ENCODE results near the gene MED14. TPM values are rescaled to one million over a fixed set of nuclear protein-coding genes. Genes with fewer than 3 reads are reported as not detected.

Gene MED14
- total and polyA plus RNA-seq, 2 of the 4 experiments (the other 2 are of a cell fraction), result 17.6 to 25.9 TPM

DNA sequence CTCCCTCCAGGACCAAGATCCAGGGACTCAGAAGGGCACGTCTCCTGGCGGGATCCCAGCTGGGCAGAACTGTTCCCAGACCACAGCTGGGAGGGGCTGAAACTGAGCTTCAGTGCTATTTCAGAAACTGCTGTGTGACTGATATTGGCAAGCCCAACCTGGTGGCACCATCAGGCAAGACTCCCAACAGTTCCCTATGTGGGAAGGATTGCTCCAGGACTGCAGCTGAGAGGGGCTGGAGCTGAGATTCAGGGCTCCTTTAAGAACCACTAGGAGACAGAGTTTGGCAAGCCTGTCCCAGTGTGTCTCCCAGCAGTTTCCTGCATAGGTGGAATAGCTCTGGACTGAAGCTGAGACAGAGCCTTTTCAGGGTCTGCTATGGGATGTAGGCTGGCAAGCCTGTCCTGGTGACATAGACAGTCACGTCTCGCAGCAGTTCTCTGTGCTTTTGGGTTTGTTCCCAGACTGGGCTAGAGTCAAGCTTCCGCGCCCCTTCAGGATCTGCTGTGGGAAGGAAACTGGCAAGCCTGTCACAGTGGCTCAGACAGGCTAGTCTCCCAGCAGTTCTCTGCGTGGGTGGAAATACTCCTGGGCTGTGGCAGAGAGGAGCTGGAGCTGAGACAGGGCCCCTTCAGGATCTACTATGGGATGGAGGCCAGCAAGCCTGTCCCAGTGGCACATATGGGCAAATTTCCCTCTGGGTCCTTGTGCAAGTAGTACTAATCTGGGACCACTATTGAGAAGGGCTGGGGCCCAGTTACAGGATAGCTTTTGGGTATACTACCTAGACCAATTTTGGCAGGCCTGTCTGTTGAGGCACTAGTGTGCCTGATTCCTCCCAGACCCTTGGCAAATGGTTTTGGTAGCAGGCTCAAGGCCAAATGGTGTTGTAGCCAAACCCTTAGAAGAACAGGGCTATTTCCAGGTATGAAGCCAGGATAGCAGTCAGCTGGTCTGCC is 20.2 kb upstream of the MED14 start:
- ChIA-PET CTCF (interaction anchor here (1.0 kb wide), 1 partner anchor 17 kb away, joined by 3 read pairs; no protein-coding TSS in a partner anchor), POLR2A (ENCODE audit: unreplicated experiment) (no interaction called here)
- Histone ChIP-seq H3K9me1 (ENCODE audit: insufficient read depth, low read length) (no peaks in the 10 kb centered on the region), H2BK20ac (ENCODE audit: low read depth, low read length) (no peak overlapping the region), H4K8ac (ENCODE audit: low read depth in 2 of 2, low read length in 2 of 2) (no peak overlapping the region; a peak in 1 of 4 replicates), H4K20me1 (ENCODE audit: insufficient read depth, low read length) (no peaks in the 10 kb centered on the region), H2BK120ac (ENCODE audit: low read depth, low read length) (no peak overlapping the region), H3K9me3 (ENCODE audit: control insufficient read depth, insufficient read depth, low read length) (peaks cover 4% of the 10 kb centered on the region; the same call in 1 of the 2 replicates), H4K5ac (ENCODE audit: low read depth, low read length) (no peak overlapping the region), H3K4me3 (ENCODE audit: insufficient read depth, low read depth, low read length) (no peak overlapping the region), H3K27ac (ENCODE audit: insufficient read depth, low read length) (no peak overlapping the region), H3K18ac (ENCODE audit: low read depth, low read length) (no peak overlapping the region), H3K27me3 (ENCODE audit: control insufficient read depth, insufficient read depth, low read length) (peaks cover 3% of the 10 kb centered on the region), H3K36me3 (ENCODE audit: control insufficient read depth, insufficient read depth, low read length) (no peaks in the 10 kb centered on the region), H3K23ac (ENCODE audit: low read depth, low read length) (no peak overlapping the region), H3K9ac (ENCODE audit: low read depth, low read length) (no peak overlapping the region), H3K79me1 (ENCODE audit: low read depth in 1 of 2, low read length in 2 of 2) (no peaks in the 10 kb centered on the region), H2AK5ac (ENCODE audit: low read depth, low read length) (no peak overlapping the region), H3K56ac (ENCODE audit: extremely low read depth, insufficient read depth, low read length) (no peak overlapping the region), H3K4me1 (ENCODE audit: control insufficient read depth, insufficient read depth, low read length) (peaks cover 7% of the 10 kb centered on the region), H3K4me2 (ENCODE audit: low read depth, low read length) (peak overlapping the region; percentile 25; the same call in 1 of the 2 replicates), H2AFZ (replicated peaks; ENCODE audit: low read length, poor library complexity) (peak overlapping the region; percentile 87), H2BK5ac (ENCODE audit: low read depth, low read length, poor library complexity, severe bottlenecking) (no peak overlapping the region), H4K91ac (ENCODE audit: insufficient read depth, low read depth, low read length) (no peak overlapping the region), H3K4ac (ENCODE audit: low read depth, low read length) (no peak overlapping the region), H2AK9ac (replicated peaks; ENCODE audit: low read depth, low read length, poor library complexity) (no peak overlapping the region), H2BK15ac (ENCODE audit: low read depth, low read length) (no peak overlapping the region), H3K14ac (replicated peaks; ENCODE audit: low read depth, low read length) (no peak overlapping the region)
- ATAC-seq (ENCODE audit: low read depth), result peak; percentile 72
- peak; percentile 39 for DNase-seq
- intact Hi-C loops (cut with micrococcal nuclease) (no loop called here), in situ Hi-C loops (cut with MboI; ENCODE audit: low sequenced_read_pairs) (no loop called here), dilution Hi-C loops (cut with HindIII; ENCODE audit: low sequenced_read_pairs, unreplicated experiment) (no loop called here)
- WGBS, 2 experiments (ENCODE audit: extremely low coverage in 2 of 2, insufficient read length in 1 of 2), result 43% methylated on average over 3 of the region's 7 CpGs; no CpG with 5 or more reads in 1 of the 2 experiments
- TF ChIP-seq, protein P1, sequence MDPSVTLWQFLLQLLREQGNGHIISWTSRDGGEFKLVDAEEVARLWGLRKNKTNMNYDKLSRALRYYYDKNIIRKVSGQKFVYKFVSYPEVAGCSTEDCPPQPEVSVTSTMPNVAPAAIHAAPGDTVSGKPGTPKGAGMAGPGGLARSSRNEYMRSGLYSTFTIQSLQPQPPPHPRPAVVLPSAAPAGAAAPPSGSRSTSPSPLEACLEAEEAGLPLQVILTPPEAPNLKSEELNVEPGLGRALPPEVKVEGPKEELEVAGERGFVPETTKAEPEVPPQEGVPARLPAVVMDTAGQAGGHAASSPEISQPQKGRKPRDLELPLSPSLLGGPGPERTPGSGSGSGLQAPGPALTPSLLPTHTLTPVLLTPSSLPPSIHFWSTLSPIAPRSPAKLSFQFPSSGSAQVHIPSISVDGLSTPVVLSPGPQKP (IDR thresholded peaks at IDR 0.05; ENCODE audit: borderline replicate concordance, low read depth, low read length), result no peak
- no TSS peak for BruUV-seq (replicated peaks)

Measured in IMR-90 (cell line).